Breast epithelium (tissue), 4 donors: ENCODE data around the gene PADI2. TPM values are rescaled to one million over a fixed set of nuclear protein-coding genes. Genes with fewer than 3 reads are reported as not detected.

Experiments used
- DNase-seq, 2 donors: peaks; one replicate each; pipeline ENCODE4 v3.0.0-alpha.2; 2019; ENCODE audit warnings: low spot score in 2 of 2
- H3K27ac ChIP-seq, 2 donors: fragments of 200-600 bp; sonication (generic) in 1 of 2; one replicate each; pipeline ENCODE4 v1.5.1; 2016 to 2019; ENCODE audit warnings: mild to moderate bottlenecking in 1 of 2
- H3K27me3 ChIP-seq, 2 donors: fragments of 200-600 bp; sonication (generic) in 1 of 2; one replicate each; pipeline versions ENCODE4 v1.5.1 to v1.6.0; 2017 to 2019; ENCODE audit warnings: control low read depth in 1 of 2, mild to moderate bottlenecking in 1 of 2
- H3K36me3 ChIP-seq: fragments of 200-600 bp; one replicate; pipeline ENCODE4 v1.5.1; 2019
- H3K4me1 ChIP-seq, 2 donors: fragments of 200-600 bp; sonication (generic); one replicate each; pipeline ENCODE4 v1.5.1; 2016 to 2019; ENCODE audit warnings: control low read depth in 1 of 2
- H3K4me3 ChIP-seq, 3 donors: fragments of 200-600 bp; sonication (generic); 1 replicate in 2 of 3; 2 replicates in 1 of 3; pipeline ENCODE4 v1.5.1; 2016 to 2019; ENCODE audit warnings: mild to moderate bottlenecking in 3 of 3, moderate library complexity in 2 of 3
- H3K9me3 ChIP-seq, 2 donors: fragments of 200-600 bp; sonication (generic) in 1 of 2; one replicate each; pipeline ENCODE4 v1.5.1; 2016 to 2019; ENCODE audit warnings: control low read depth in 1 of 2
- CTCF ChIP-seq, 3 donors: fragments of 450-650 bp; IDR thresholded peaks; one replicate each; pipeline ENCODE4 v1.5.1; 2016 to 2017; ENCODE audit warnings: antibody characterized with exemption in 3 of 3, mild to moderate bottlenecking in 3 of 3, moderate library complexity in 3 of 3
- POLR2A ChIP-seq: fragments of 450-650 bp; IDR thresholded peaks from one replicate; pipeline ENCODE4 v1.6.1; 2016; ENCODE audit warnings: antibody characterized with exemption, mild to moderate bottlenecking, moderate library complexity
- POLR2AphosphoS5 ChIP-seq, 3 donors: sonication (generic); formaldehyde crosslinking; IDR thresholded peaks; one replicate each; pipeline ENCODE4 v1.6.1; 2017; ENCODE audit warnings: antibody characterized with exemption in 3 of 3
- intact Hi-C: fragments of 100-400 bp; cut with DNase I; formaldehyde crosslinking; loops from one replicate; pipeline ENCODE4 v1.15.1; 2023; ENCODE audit warnings: low total_unique reads
- total RNA-seq, 3 donors: library from RNA; depleted of rRNA; stranded (reverse); fragments of >200 nt; gene quantifications; one replicate each; pipeline ENCODE4 v1.1.0, GENCODE V29; 2016

The PADI2 gene
- total RNA-seq, 3 donors from 2014 or later: 0.32 to 29.4 (median 9.2) TPM

DNA sequence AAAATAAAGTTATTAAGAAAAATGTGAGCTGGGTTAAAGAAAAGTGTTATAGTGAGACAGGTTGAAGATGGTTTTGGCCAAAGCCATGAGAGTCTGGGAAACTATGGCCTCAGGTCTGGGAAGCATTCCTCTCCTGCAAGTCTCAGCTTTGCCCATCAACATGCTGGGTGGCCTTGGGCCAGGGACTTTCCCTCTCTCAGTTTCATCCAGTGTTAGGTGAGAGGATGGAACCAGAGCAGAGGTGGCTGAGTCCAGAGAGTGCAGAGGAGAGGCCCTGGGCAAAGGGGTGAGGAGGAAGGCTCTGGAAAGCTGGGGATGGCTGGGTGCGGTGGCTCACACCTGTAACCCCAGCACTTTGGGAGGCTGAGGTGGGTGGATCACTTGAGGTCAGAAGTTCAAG lies 10.5 kb downstream of the PADI2 start:
- Histone ChIP-seq H3K9me3 (no peaks in the 10 kb centered on the region), H3K4me1 (no peaks in the 10 kb centered on the region), H3K36me3 (no peaks in the 10 kb centered on the region), H3K27ac (peak overlapping the region; percentile 64 to 87), H3K27me3 (no peaks in the 10 kb centered on the region), H3K4me3 (no peak overlapping the region)
- intact Hi-C loops: loop anchor here (10.0 kb wide), 1 partner anchor 1964 kb away; no protein-coding TSS in a partner anchor
- peak in 1 of 2 donors; percentile 80 for DNase-seq
- TF ChIP-seq CTCF (IDR thresholded peaks at IDR 0.05) (no peak), POLR2A (no peak), POLR2AphosphoS5 (IDR thresholded peaks at IDR 0.05) (no peak)

- no peaks in the 10 kb centered on the region for H3K36me3 ChIP-seq
- intact Hi-C loops: loop anchor here (10.0 kb wide), 1 partner anchor 1964 kb away; no protein-coding TSS in a partner anchor
- no peak for TF ChIP-seq POLR2A
- H3K4me3 ChIP-seq: no peak overlapping the region
- no peaks in the 10 kb centered on the region for H3K27me3 ChIP-seq
- H3K4me1 ChIP-seq: no peaks in the 10 kb centered on the region
- H3K9me3 ChIP-seq: no peaks in the 10 kb centered on the region
- DNase-seq: no peak
- peak overlapping the region; percentile 64 to 87 for H3K27ac ChIP-seq
Measured at GRCh38 chr1:17108360-17108759, 10.9 kb downstream of the PADI2 start.

DNA sequence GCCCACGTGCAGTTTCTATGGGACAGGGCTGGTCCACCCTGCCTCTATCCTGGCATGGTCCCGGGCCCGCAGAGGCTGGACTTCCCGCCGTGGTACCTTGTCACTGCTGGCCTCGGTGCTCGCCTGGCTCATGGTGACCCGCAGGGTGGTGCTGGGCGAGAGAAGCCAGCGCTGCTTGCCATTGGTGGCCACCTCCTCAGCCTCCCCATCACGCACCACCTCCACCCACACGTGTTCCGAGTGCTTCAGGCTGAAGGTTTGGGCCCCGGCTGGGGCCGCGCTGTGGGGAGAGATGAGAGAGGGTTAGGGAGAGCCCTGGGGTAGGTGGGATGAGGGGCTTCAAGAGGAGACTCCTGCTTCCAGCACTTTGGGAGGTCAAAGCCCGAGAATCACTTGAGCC lies 14.5 kb downstream of the PADI2 start:
- Histone ChIP-seq H3K4me1 (no peaks in the 10 kb centered on the region), H3K36me3 (no peaks in the 10 kb centered on the region), H3K27ac (no peak overlapping the region), H3K9me3 (no peaks in the 10 kb centered on the region), H3K4me3 (no peak overlapping the region), H3K27me3 (no peaks in the 10 kb centered on the region)
- no peak for DNase-seq
- intact Hi-C loops: loop anchor here (10.0 kb wide), 1 partner anchor 1960 kb away; no protein-coding TSS in a partner anchor
- no peak for TF ChIP-seq POLR2AphosphoS5 (IDR thresholded peaks at IDR 0.05)
- TF ChIP-seq POLR2A: no peak
- no peak for TF ChIP-seq CTCF (IDR thresholded peaks at IDR 0.05)

DNA sequence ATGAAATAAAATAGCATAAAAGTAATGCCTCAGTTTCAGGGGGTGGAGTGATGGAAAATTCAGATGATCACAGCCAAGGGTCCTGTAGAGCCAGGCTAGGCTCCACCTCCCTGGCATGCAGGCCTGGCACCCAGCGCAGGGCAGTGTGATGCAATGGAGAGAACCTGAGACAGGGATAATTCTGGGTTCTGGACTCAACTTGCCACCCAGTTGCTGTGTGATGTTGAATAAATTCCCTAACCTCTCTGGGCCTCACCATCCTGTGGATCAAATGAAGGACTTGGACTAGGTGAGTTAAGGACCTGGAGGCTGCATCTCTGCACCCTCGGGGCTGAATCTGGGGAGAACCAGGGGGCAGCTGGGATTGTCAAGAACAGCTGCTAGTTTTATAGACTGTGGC lies 17.0 kb downstream of the PADI2 start:
- intact Hi-C loops: loop anchor here (10.0 kb wide), 1 partner anchor 1957 kb away; no protein-coding TSS in a partner anchor
- Histone ChIP-seq H3K9me3 (no peaks in the 10 kb centered on the region), H3K27ac (no peak overlapping the region), H3K36me3 (no peaks in the 10 kb centered on the region), H3K27me3 (no peaks in the 10 kb centered on the region), H3K4me1 (peaks cover 3 to 5% of the 10 kb centered on the region in 2 donors), H3K4me3 (no peak overlapping the region)
- TF ChIP-seq CTCF (IDR thresholded peaks at IDR 0.05) (no peak), POLR2A (no peak), POLR2AphosphoS5 (IDR thresholded peaks at IDR 0.05) (no peak)
- DNase-seq: no peak

GRCh38 chr1:17101261-17101660 lies 18.0 kb downstream of the PADI2 start:
- H3K27me3 ChIP-seq: no peaks in the 10 kb centered on the region
- H3K9me3 ChIP-seq: no peaks in the 10 kb centered on the region
- TF ChIP-seq POLR2A (no peak), CTCF (IDR thresholded peaks at IDR 0.05) (no peak), POLR2AphosphoS5 (IDR thresholded peaks at IDR 0.05) (no peak)
- H3K36me3 ChIP-seq: no peaks in the 10 kb centered on the region
- H3K27ac ChIP-seq: peak overlapping the region; percentile 52 to 55
- no peak overlapping the region for H3K4me3 ChIP-seq
- DNase-seq: no peak
- H3K4me1 ChIP-seq: peaks cover 5 to 11% of the 10 kb centered on the region in 2 donors
- intact Hi-C loops: loop anchor here (10.0 kb wide), 1 partner anchor 1956 kb away; no protein-coding TSS in a partner anchor
